H1 (cell line): ENCODE data around the gene RASGEF1C. TPM values are rescaled to one million over a fixed set of nuclear protein-coding genes. Genes with fewer than 3 reads are reported as not detected.

ENCODE experiments used
- ATF2 ChIP-seq: IDR thresholded peaks from 2 replicates; pipeline ENCODE4 v1.6.1; 2012; ENCODE audit warnings: low read length, inconsistent platforms
- CBX8 ChIP-seq: fragments of 300-800, 300-1000 bp; sonication (generic); IDR thresholded peaks from 2 replicates; pipeline ENCODE4 v1.7.1; 2016; ENCODE audit warnings: low read depth, low read length, borderline replicate concordance
- CHD2 ChIP-seq: IDR thresholded peaks from 2 replicates; pipeline ENCODE4 v1.6.1; 2012; ENCODE audit warnings: low read length, improper control_type of control experiment
- HDAC2 ChIP-seq, 2 experiments: fragments of 300-600 bp in 1 of 2; sonication (generic) in 1 of 2; IDR thresholded peaks; 2 replicates each; pipeline ENCODE4 v1.6.1; 2011 to 2012; ENCODE audit warnings: low read depth in 2 of 2, low read length in 2 of 2, mild to moderate bottlenecking in 2 of 2, moderate library complexity in 2 of 2, borderline replicate concordance in 1 of 2, inconsistent platforms in 1 of 2
- MAX ChIP-seq: IDR thresholded peaks from 2 replicates; pipeline ENCODE4 v1.6.1; 2012; ENCODE audit warnings: inconsistent platforms
- NRF1 ChIP-seq: IDR thresholded peaks from 2 replicates; pipeline ENCODE4 v1.6.1; 2011; ENCODE audit warnings: mild to moderate bottlenecking, low read depth, low read length, improper control_type of control experiment
- POLR2A ChIP-seq, 2 experiments: IDR thresholded peaks; 1 replicate in 1 of 2; 2 replicates in 1 of 2; pipeline ENCODE4 v1.6.1; 2011; ENCODE audit warnings: low read depth in 2 of 2, low read length in 2 of 2, mild to moderate bottlenecking in 2 of 2; ENCODE audit errors: control extremely low read depth in 1 of 2
- RAD21 ChIP-seq, 2 experiments: IDR thresholded peaks in 1 of 2; conservative IDR thresholded peaks in 1 of 2; 2 replicates each; pipeline ENCODE4 v1.6.1; 2011; ENCODE audit warnings: low read depth in 2 of 2, low read length in 2 of 2, improper control_type of control experiment in 1 of 2, inconsistent platforms in 1 of 2, mild to moderate bottlenecking in 1 of 2, moderate library complexity in 1 of 2
- RXRA ChIP-seq: IDR thresholded peaks from 2 replicates; pipeline ENCODE4 v1.6.1; 2011; ENCODE audit warnings: low read depth, mild to moderate bottlenecking, low read length, moderate library complexity; ENCODE audit not compliant: insufficient read depth
- SIX5 ChIP-seq: IDR thresholded peaks from 2 replicates; pipeline ENCODE4 v1.6.1; 2011; ENCODE audit warnings: mild to moderate bottlenecking, low read depth, low read length
- SP1 ChIP-seq: IDR thresholded peaks from 2 replicates; pipeline ENCODE4 v1.6.1; 2011; ENCODE audit warnings: low read depth, low read length
- SUZ12 ChIP-seq: fragments of 200-600 bp; sonication (generic); IDR thresholded peaks from 2 replicates; pipeline ENCODE4 v1.6.1; 2012; ENCODE audit warnings: mild to moderate bottlenecking, inconsistent platforms, low read length, moderate library complexity, mixed read lengths
- TAF7 ChIP-seq: optimal IDR thresholded peaks from 2 replicates; pipeline ENCODE3; 2011; ENCODE audit warnings: low read depth, mild to moderate bottlenecking, inconsistent platforms, low read length, moderate library complexity, borderline replicate concordance
- polyA plus RNA-seq, 7 experiments: library from polyadenylated mRNA; depleted of rRNA in 3 of 7; stranded (reverse) in 5 of 7; unstranded in 2 of 7; fragments of >200 nt in 5 of 7; fragments of 200-250 nt in 2 of 7; gene quantifications; 1 replicate in 5 of 7; 2 replicates in 1 of 7; 4 replicates in 1 of 7; pipeline versions ENCODE4 v1.2.1 to v1.2.3, GENCODE V29; 2011 to 2013; ENCODE audit warnings: missing spikeins in 2 of 7, mixed read lengths in 2 of 7
- total RNA-seq: library from RNA; stranded (reverse); fragmentation: NEBNext Ultra II Directional; extraction: Animal tissue kit (Norgen Biotek cat#: 25700); gene quantifications from 2 replicates; pipeline ENCODE4 v1.2.1, GENCODE V29; 2021

RASGEF1C gene
- total and polyA plus RNA-seq, 2 of the 8 experiments (the other 6 are each of a cell fraction or from before 2014, with no cell fraction given) = 0.26 to 0.61 TPM

GRCh38 chr5:180208435-180209081, 453 bp downstream of the RASGEF1C start (continued):
- TF ChIP-seq MAX = peak; percentile 60; the same call in 1 of the 2 replicates
- no peak for TF ChIP-seq NRF1
- TF ChIP-seq ATF2 = no peak
- TF ChIP-seq HDAC2 (IDR thresholded peaks at IDR 0.05; ENCODE audit: borderline replicate concordance in 1 of 2, low read depth in 2 of 2, low read length in 2 of 2) = peak in 1 of 2 experiments; percentile 79; a peak in 1 of 4 replicates
- no peak for TF ChIP-seq SP1
- no peak for TF ChIP-seq POLR2A (IDR thresholded peaks at IDR 0.05; ENCODE audit: control extremely low read depth in 1 of 2, low read depth in 2 of 2, low read length in 2 of 2)
- TF ChIP-seq CHD2 = no peak
- TF ChIP-seq SUZ12 = no peak
- no peak for TF ChIP-seq RXRA
- no peak for TF ChIP-seq SIX5
- TF ChIP-seq RAD21 (IDR thresholded peaks at IDR 0.05 in 1 of 2, conservative IDR thresholded peaks at IDR 0.05 in 1 of 2; ENCODE audit: low read depth in 2 of 2, low read length in 2 of 2) = no peak
- no peak for TF ChIP-seq CBX8
- no peak for TF ChIP-seq TAF7
